Measurements from ENCODE around the gene ANGPTL7.
"Not testable (repeated sequence)": the region's sequence is repeated elsewhere in the genome, so short reads cannot be mapped to it uniquely, and the experiment has no call there.

Gene ANGPTL7

DNA sequence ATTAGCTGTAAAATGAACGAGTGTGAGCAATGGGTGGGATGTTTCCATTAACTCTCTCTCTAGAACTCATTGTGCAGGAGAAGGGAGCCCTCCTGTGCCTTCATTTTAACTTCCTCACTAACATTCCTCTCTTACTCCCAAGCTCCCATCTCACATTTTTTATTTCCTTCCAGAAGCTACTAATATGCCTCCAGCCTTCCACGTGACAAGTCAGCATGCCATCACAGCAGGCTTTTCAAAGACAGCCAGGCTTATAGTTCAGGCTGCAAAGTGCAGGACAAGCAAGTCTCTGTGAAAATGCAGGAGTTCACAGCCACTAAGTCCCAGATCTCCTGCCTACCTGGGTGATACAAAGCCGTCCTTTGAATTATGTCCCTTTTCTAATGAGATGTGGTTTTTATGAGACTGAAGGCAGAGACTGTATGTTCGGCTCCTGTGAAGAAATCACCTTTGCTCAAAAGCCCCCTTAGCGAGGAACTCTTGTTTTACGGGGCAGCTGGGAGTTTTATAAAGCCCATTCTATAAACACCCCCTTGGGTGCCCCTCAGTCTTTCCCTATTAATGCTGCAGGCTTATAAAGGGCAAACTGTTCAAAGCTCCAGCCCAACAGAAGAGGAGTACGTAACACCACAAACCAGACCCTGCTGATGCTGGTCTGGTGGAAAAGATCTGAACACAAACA lies 14.8 kb upstream of the ANGPTL7 start:
- Histone ChIP-seq H3K27ac (ENCODE audit: low read length) (no peak overlapping the region), H3K9ac (ENCODE audit: low read depth, low read length) (no peak overlapping the region), H3K36me3 (ENCODE audit: insufficient read depth, low read depth, low read length) (peaks cover 3% of the 10 kb centered on the region; the same call in 1 of the 2 replicates), H3K4me1 (ENCODE audit: insufficient read depth, low read length) (no peaks in the 10 kb centered on the region), H3K27me3 (ENCODE audit: insufficient read depth, low read length) (no peaks in the 10 kb centered on the region), H3K9me3 (ENCODE audit: insufficient read depth, low read depth, low read length) (no peaks in the 10 kb centered on the region), H3K4me3 (ENCODE audit: low read length) (no peak overlapping the region)

DNA sequence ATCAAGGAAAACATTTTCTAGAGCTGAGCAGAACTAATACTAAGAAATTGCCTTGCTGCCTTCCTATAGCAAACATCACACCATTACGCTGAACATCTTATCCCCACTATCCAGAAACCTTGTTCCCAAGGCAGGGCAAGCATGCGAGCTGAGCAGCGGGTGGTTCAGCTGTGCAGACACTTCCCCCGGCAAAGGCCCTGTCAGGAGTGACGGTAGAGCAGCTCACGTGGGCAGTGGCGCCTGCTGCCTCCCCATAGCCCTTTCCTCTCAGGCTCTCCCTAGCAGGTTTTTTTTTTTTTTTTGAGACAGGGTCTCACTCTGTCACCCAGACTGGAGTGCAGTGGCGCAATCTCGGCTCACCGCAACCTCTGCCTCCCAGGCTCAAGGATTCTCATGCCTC lies 13.7 kb upstream of the ANGPTL7 start:
- no peaks in the 10 kb centered on the region for H3K9me3 ChIP-seq (ENCODE audit: insufficient read depth, low read depth, low read length)
- peaks cover 10% of the 10 kb centered on the region; the same call in 1 of the 2 replicates for H3K36me3 ChIP-seq (ENCODE audit: insufficient read depth, low read depth, low read length)
- H3K9ac ChIP-seq (ENCODE audit: low read depth, low read length) = no peak overlapping the region
- no peaks in the 10 kb centered on the region for H3K27me3 ChIP-seq (ENCODE audit: insufficient read depth, low read length)
- H3K4me3 ChIP-seq (ENCODE audit: low read length) = no peak overlapping the region
- H3K27ac ChIP-seq (ENCODE audit: low read length) = no peak overlapping the region
- H3K4me1 ChIP-seq (ENCODE audit: insufficient read depth, low read length) = no peaks in the 10 kb centered on the region

- Histone ChIP-seq H3K9me3 (ENCODE audit: insufficient read depth, low read depth, low read length) (no peaks in the 10 kb centered on the region), H3K9ac (ENCODE audit: low read depth, low read length) (no peak overlapping the region), H3K4me3 (ENCODE audit: low read length) (no peak overlapping the region), H3K27me3 (ENCODE audit: insufficient read depth, low read length) (no peaks in the 10 kb centered on the region), H3K36me3 (ENCODE audit: insufficient read depth, low read depth, low read length) (peaks cover 14% of the 10 kb centered on the region), H3K4me1 (ENCODE audit: insufficient read depth, low read length) (no peaks in the 10 kb centered on the region), H3K27ac (ENCODE audit: low read length) (no peak overlapping the region)
These were observed 13.0 kb upstream of the ANGPTL7 start for GRCh38 chr1:11176081-11176706.

DNA sequence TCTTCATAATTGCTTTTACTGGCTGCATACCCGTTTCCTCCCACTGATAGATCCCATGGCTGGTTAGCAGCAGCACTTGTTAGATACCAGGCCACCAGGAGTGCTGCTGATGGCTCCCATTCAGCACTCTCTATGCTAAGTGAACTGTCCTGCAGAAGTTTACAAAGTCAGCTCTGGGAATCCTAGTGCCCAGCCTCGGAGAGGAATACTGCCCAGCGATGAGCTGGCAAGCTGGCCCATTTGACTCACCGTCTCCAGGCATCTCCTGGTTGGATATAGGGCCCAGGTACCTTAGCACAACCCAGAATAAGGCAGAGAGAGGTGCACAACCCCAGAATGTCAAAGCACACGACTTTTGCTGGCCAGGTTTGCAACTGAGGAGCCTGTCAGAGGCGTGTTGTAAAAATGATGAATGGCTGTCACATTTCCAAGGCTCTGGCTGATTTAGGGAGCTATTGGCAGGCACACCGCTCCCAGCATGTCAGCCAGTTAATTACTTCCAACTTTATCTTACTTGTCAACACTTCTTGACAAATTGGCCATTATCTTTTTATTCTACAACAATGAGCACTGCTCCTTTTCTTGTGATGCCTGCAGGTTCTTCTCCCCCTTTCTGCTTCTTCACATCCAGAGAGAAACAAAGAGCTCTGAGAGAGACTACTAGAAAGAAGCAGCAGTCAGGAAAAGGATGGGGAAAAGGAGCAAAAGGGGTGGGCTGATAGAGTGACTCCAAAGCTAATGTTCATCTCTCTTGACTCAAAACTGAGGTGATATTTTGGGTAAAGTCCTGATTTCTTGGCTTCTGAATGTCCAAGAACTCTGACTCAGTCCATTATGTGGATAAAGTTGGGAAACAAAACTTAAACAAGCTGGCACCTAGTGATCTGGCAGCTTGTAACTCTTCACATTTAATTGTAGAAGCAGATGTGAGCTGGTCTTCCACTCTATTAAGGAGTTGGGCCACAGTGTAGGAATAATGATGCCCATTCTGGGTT lies 10.8 kb upstream of the ANGPTL7 start:
- Histone ChIP-seq H3K9ac (ENCODE audit: low read depth, low read length) (no peak overlapping the region), H3K27ac (ENCODE audit: low read length) (no peak overlapping the region), H3K4me3 (ENCODE audit: low read length) (no peak overlapping the region), H3K9me3 (ENCODE audit: insufficient read depth, low read depth, low read length) (no peaks in the 10 kb centered on the region), H3K4me1 (ENCODE audit: insufficient read depth, low read length) (no peaks in the 10 kb centered on the region), H3K36me3 (ENCODE audit: insufficient read depth, low read depth, low read length) (peaks cover 28% of the 10 kb centered on the region), H3K27me3 (ENCODE audit: insufficient read depth, low read length) (no peaks in the 10 kb centered on the region)

DNA sequence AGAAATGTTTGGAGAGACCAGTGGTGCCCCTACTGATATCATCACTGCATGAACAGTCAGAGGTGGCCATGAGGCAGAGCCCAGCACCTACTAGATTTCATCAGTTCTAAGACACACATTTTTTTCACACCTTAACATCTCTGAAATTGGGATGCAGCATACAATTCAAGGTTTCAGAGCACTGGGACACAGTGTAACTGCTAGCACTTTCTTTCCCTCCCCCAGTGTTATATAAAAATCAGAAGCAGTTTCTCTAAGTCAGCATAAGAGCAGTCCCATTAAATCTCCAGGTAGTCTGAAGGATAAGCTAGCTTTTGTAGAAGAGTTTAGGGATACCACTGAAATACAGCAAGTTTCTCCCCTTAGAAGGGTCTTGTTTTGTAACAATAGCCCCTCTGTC lies 10.0 kb upstream of the ANGPTL7 start:
- H3K36me3 ChIP-seq (ENCODE audit: insufficient read depth, low read depth, low read length) = peaks cover 36% of the 10 kb centered on the region
- no peaks in the 10 kb centered on the region for H3K27me3 ChIP-seq (ENCODE audit: insufficient read depth, low read length)
- H3K9me3 ChIP-seq (ENCODE audit: insufficient read depth, low read depth, low read length) = no peaks in the 10 kb centered on the region
- H3K9ac ChIP-seq (ENCODE audit: low read depth, low read length) = no peak overlapping the region
- H3K4me3 ChIP-seq (ENCODE audit: low read length) = no peak overlapping the region
- no peak overlapping the region for H3K27ac ChIP-seq (ENCODE audit: low read length)
- H3K4me1 ChIP-seq (ENCODE audit: insufficient read depth, low read length) = no peaks in the 10 kb centered on the region

GRCh38 chr1:11179749-11180148 lies 9.4 kb upstream of the ANGPTL7 start:
- not testable (repeated sequence) for H3K27ac ChIP-seq (ENCODE audit: low read length); H3K4me1 ChIP-seq (ENCODE audit: insufficient read depth, low read length); H3K4me3 ChIP-seq (ENCODE audit: low read length); H3K9ac ChIP-seq (ENCODE audit: low read depth, low read length); H3K27me3 ChIP-seq (ENCODE audit: insufficient read depth, low read length); H3K9me3 ChIP-seq (ENCODE audit: insufficient read depth, low read depth, low read length)
- peaks cover 40% of the 10 kb centered on the region for H3K36me3 ChIP-seq (ENCODE audit: insufficient read depth, low read depth, low read length)

- no peak overlapping the region for H3K27ac ChIP-seq (ENCODE audit: low read length)
- H3K4me1 ChIP-seq (ENCODE audit: insufficient read depth, low read length) = no peaks in the 10 kb centered on the region
- no peaks in the 10 kb centered on the region for H3K9me3 ChIP-seq (ENCODE audit: insufficient read depth, low read depth, low read length)
- no peaks in the 10 kb centered on the region for H3K27me3 ChIP-seq (ENCODE audit: insufficient read depth, low read length)
- no peak overlapping the region for H3K4me3 ChIP-seq (ENCODE audit: low read length)
- no peak overlapping the region for H3K9ac ChIP-seq (ENCODE audit: low read depth, low read length)
- H3K36me3 ChIP-seq (ENCODE audit: insufficient read depth, low read depth, low read length) = peaks cover 42% of the 10 kb centered on the region
These were observed 8.8 kb upstream of the ANGPTL7 start for GRCh38 chr1:11180342-11180744.

GRCh38 chr1:11182884-11183283 lies 6.3 kb upstream of the ANGPTL7 start:
- H3K9ac ChIP-seq (ENCODE audit: low read depth, low read length) = no peak overlapping the region
- H3K9me3 ChIP-seq (ENCODE audit: insufficient read depth, low read depth, low read length) = no peaks in the 10 kb centered on the region
- H3K4me3 ChIP-seq (ENCODE audit: low read length) = no peak overlapping the region
- no peaks in the 10 kb centered on the region for H3K27me3 ChIP-seq (ENCODE audit: insufficient read depth, low read length)
- H3K4me1 ChIP-seq (ENCODE audit: insufficient read depth, low read length) = no peaks in the 10 kb centered on the region
- H3K27ac ChIP-seq (ENCODE audit: low read length) = no peak overlapping the region
- H3K36me3 ChIP-seq (ENCODE audit: insufficient read depth, low read depth, low read length) = peaks cover 49% of the 10 kb centered on the region

- no peaks in the 10 kb centered on the region for H3K27me3 ChIP-seq (ENCODE audit: insufficient read depth, low read length)
- H3K4me3 ChIP-seq (ENCODE audit: low read length) = no peak overlapping the region
- H3K36me3 ChIP-seq (ENCODE audit: insufficient read depth, low read depth, low read length) = peaks cover 68% of the 10 kb centered on the region
- no peaks in the 10 kb centered on the region for H3K4me1 ChIP-seq (ENCODE audit: insufficient read depth, low read length)
- no peak overlapping the region for H3K9ac ChIP-seq (ENCODE audit: low read depth, low read length)
- H3K27ac ChIP-seq (ENCODE audit: low read length) = no peak overlapping the region
- H3K9me3 ChIP-seq (ENCODE audit: insufficient read depth, low read depth, low read length) = no peaks in the 10 kb centered on the region
These were observed 4.2 kb upstream of the ANGPTL7 start for GRCh38 chr1:11184973-11185372.

DNA sequence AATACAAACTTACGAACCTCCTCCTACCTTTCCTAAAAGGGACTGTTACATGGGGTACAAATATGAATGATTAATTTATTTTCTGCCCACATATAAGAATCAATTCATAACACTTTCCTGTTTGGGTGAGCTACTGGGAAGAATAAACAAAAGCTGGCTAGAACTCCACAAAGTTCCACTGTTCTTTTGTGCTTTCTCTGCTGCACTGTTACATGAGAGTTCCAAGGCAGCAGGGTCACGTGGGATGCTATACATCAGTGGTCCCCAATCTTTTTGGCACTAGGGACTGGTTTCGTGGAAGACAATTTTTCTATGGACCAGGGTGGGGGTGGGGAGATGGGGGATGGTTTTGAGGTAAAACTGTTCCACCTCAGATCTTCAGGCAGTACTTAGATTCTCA lies 2.2 kb upstream of the ANGPTL7 start:
- H3K4me1 ChIP-seq (ENCODE audit: insufficient read depth, low read length) = no peaks in the 10 kb centered on the region
- no peak overlapping the region for H3K27ac ChIP-seq (ENCODE audit: low read length)
- H3K36me3 ChIP-seq (ENCODE audit: insufficient read depth, low read depth, low read length) = peaks cover 76% of the 10 kb centered on the region
- H3K4me3 ChIP-seq (ENCODE audit: low read length) = no peak overlapping the region
- no peaks in the 10 kb centered on the region for H3K27me3 ChIP-seq (ENCODE audit: insufficient read depth, low read length)
- H3K9me3 ChIP-seq (ENCODE audit: insufficient read depth, low read depth, low read length) = no peaks in the 10 kb centered on the region
- no peak overlapping the region for H3K9ac ChIP-seq (ENCODE audit: low read depth, low read length)

DNA sequence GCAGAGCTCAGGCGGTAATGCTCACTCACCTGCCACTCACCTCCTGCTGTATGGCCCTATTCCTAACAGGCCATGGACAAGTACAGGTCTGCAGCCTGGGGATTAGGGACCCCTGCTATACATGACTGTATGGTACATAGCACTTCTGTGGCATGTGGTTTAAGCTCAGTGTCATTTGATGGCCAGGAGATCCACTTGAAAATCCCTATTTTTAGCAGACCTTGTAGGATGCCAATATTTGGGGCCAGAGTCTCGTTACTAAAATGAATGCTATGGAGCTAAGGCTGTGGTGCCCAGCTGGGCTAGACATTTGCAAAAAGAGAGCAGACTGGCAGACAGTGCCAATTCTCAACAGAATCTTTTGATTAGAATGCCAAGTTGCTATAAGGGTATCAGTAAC lies 1.7 kb upstream of the ANGPTL7 start:
- Histone ChIP-seq H3K36me3 (ENCODE audit: insufficient read depth, low read depth, low read length) (peaks cover 78% of the 10 kb centered on the region), H3K4me3 (ENCODE audit: low read length) (no peak overlapping the region)

More for the DNA sequence above, 1.7 kb upstream of the ANGPTL7 start:
- Histone ChIP-seq H3K9me3 (ENCODE audit: insufficient read depth, low read depth, low read length) (no peaks in the 10 kb centered on the region), H3K27ac (ENCODE audit: low read length) (no peak overlapping the region), H3K27me3 (ENCODE audit: insufficient read depth, low read length) (no peaks in the 10 kb centered on the region), H3K9ac (ENCODE audit: low read depth, low read length) (no peak overlapping the region), H3K4me1 (ENCODE audit: insufficient read depth, low read length) (no peaks in the 10 kb centered on the region)
